Caco-2 (cell line): ENCODE data around the gene ATXN1. TPM values are rescaled to one million over a fixed set of nuclear protein-coding genes. Genes with fewer than 3 reads are reported as not detected.

Experiments
- BruUV-seq: library from RNA; stranded (reverse); fragments of 400-500 nt; replicated peaks from 2 replicates; lab custom pipeline; 2021; lab: Mats Ljungman, UMichigan
- CTCF ChIA-PET: fragments of 300-600 bp; sonication (Branson Sonifier 250); formaldehyde crosslinking; loops from one replicate; lab custom pipeline; 2022; ENCODE audit warnings: antibody characterized with exemption; lab: Charles Lee
- POLR2A ChIA-PET: fragments of 300-600 bp; sonication (Branson Sonifier 250); formaldehyde crosslinking; loops from one replicate; lab custom pipeline; 2022; ENCODE audit warnings: antibody characterized with exemption; lab: Charles Lee
- DNase-seq, 2 experiments: peaks; one replicate each; pipeline versions ENCODE4 v3.0.0 to v3.0.0-alpha.2; 2020 to 2022
- H3K27me3 ChIP-seq: replicated peaks from 2 replicates; pipeline ENCODE4 v1.6.0; 2011; ENCODE audit warnings: low read length; ENCODE audit not compliant: control insufficient read depth, insufficient read depth
- H3K36me3 ChIP-seq: 2 replicates; pipeline ENCODE4 v1.5.1; 2011; ENCODE audit warnings: low read length; ENCODE audit not compliant: control insufficient read depth, insufficient read depth
- H3K4me1 ChIP-seq: fragments of 250-450 bp; sonication (Bioruptor Pico); 2 replicates; pipeline ENCODE4 v1.5.1; 2020; ENCODE audit warnings: mild to moderate bottlenecking
- H3K4me3 ChIP-seq: 2 replicates; pipeline ENCODE4 v1.5.1; 2011; ENCODE audit warnings: low read depth, mild to moderate bottlenecking, control low read depth, low read length
- H3K9me3 ChIP-seq: fragments of 250-450 bp; sonication (Bioruptor Pico); 2 replicates; pipeline ENCODE4 v1.5.1; 2020; ENCODE audit warnings: mild to moderate bottlenecking, moderate library complexity
- H3K27ac Mint-ChIP-seq: one replicate; pipeline ENCODE4 v1.8.0; 2022; ENCODE audit warnings: mixed read lengths; ENCODE audit not compliant: unreplicated experiment
- H3K27me3 Mint-ChIP-seq: one replicate; pipeline ENCODE4 v1.8.0; 2022; ENCODE audit warnings: mixed read lengths; ENCODE audit not compliant: insufficient read depth, unreplicated experiment
- H3K36me3 Mint-ChIP-seq: one replicate; pipeline ENCODE4 v1.8.0; 2022; ENCODE audit warnings: mild to moderate bottlenecking, mixed read lengths; ENCODE audit not compliant: insufficient read depth, unreplicated experiment
- H3K4me1 Mint-ChIP-seq: one replicate; pipeline ENCODE4 v1.8.0; 2022; ENCODE audit warnings: low read depth, mixed read lengths; ENCODE audit not compliant: unreplicated experiment
- H3K4me3 Mint-ChIP-seq: one replicate; pipeline ENCODE4 v1.8.0; 2022; ENCODE audit warnings: mild to moderate bottlenecking, moderate library complexity, mixed read lengths; ENCODE audit not compliant: unreplicated experiment
- H3K9me3 Mint-ChIP-seq: one replicate; pipeline ENCODE4 v1.8.0; 2022; ENCODE audit warnings: mixed read lengths; ENCODE audit not compliant: unreplicated experiment
- CTCF ChIP-seq, 2 experiments: fragments of 200-600 bp in 1 of 2; IDR thresholded peaks; 1 replicate in 1 of 2; 2 replicates in 1 of 2; pipeline versions ENCODE4 v1.5.1 to v1.8.0; 2011 to 2022; ENCODE audit warnings: antibody characterized with exemption in 1 of 2, control low read depth in 1 of 2, inconsistent platforms in 1 of 2, low read depth in 1 of 2, low read length in 1 of 2, mild to moderate bottlenecking in 1 of 2, moderate library complexity in 1 of 2; ENCODE audit not compliant: insufficient read depth in 1 of 2, severe bottlenecking in 1 of 2, unreplicated experiment in 1 of 2
- intact Hi-C: fragments of 100-400 bp; cut with micrococcal nuclease; formaldehyde crosslinking; loops from one replicate; pipeline ENCODE4 v1.10.0; 2022; ENCODE audit not compliant: unreplicated experiment
- total RNA-seq: library from RNA; stranded (reverse); gene quantifications from 2 replicates; pipeline ENCODE4 v1.2.3, GENCODE V29; 2022

The ATXN1 gene
- total RNA-seq, 1 experiment from 2014 or later = 14.2 TPM

GRCh38 chr6:16626650-16627049 is 134.6 kb downstream of the ATXN1 start:
- TF ChIP-seq CTCF (IDR thresholded peaks at IDR 0.05; ENCODE audit: insufficient read depth in 1 of 2, low read depth in 1 of 2, low read length in 1 of 2, severe bottlenecking in 1 of 2, unreplicated experiment in 1 of 2) = no peak
- Mint-ChIP-seq H3K4me3 (no peak overlapping the region), H3K36me3 (no peaks in the 10 kb centered on the region), H3K4me1 (no peaks in the 10 kb centered on the region), H3K9me3 (no peaks in the 10 kb centered on the region), H3K27me3 (no peaks in the 10 kb centered on the region), H3K27ac (no peak overlapping the region)
- ChIA-PET CTCF (no interaction called here), POLR2A (no interaction called here)
- BruUV-seq = no TSS peak
- H3K9me3 ChIP-seq = no peaks in the 10 kb centered on the region
- H3K4me1 ChIP-seq = no peaks in the 10 kb centered on the region
- H3K36me3 ChIP-seq = no peaks in the 10 kb centered on the region
- no peaks in the 10 kb centered on the region for H3K27me3 ChIP-seq
- no peak for DNase-seq
- no peak overlapping the region for H3K4me3 ChIP-seq
- intact Hi-C loops = no loop called here

GRCh38 chr6:16625291-16626265 is 135.7 kb downstream of the ATXN1 start:
- Histone ChIP-seq H3K4me1 (no peaks in the 10 kb centered on the region), H3K9me3 (no peaks in the 10 kb centered on the region), H3K27me3 (no peaks in the 10 kb centered on the region), H3K36me3 (no peaks in the 10 kb centered on the region), H3K4me3 (no peak overlapping the region)
- Mint-ChIP-seq H3K4me1 (no peaks in the 10 kb centered on the region), H3K9me3 (no peaks in the 10 kb centered on the region), H3K4me3 (no peak overlapping the region), H3K27ac (no peak overlapping the region), H3K27me3 (no peaks in the 10 kb centered on the region), H3K36me3 (no peaks in the 10 kb centered on the region)
- TF ChIP-seq CTCF (IDR thresholded peaks at IDR 0.05; ENCODE audit: insufficient read depth in 1 of 2, low read depth in 1 of 2, low read length in 1 of 2, severe bottlenecking in 1 of 2, unreplicated experiment in 1 of 2) = no peak
- CTCF ChIA-PET = no interaction called here
- BruUV-seq = no TSS peak
- POLR2A ChIA-PET = no interaction called here
- no peak for DNase-seq
- intact Hi-C loops = no loop called here

GRCh38 chr6:16624636-16625290 is 136.5 kb downstream of the ATXN1 start:
- ChIA-PET CTCF (no interaction called here), POLR2A (no interaction called here)
- no peaks in the 10 kb centered on the region for H3K9me3 Mint-ChIP-seq
- H3K9me3 ChIP-seq = no peaks in the 10 kb centered on the region
- no peaks in the 10 kb centered on the region for H3K4me1 ChIP-seq
- no peaks in the 10 kb centered on the region for H3K36me3 Mint-ChIP-seq
- H3K4me1 Mint-ChIP-seq = no peaks in the 10 kb centered on the region
- no peak for TF ChIP-seq CTCF (IDR thresholded peaks at IDR 0.05; ENCODE audit: insufficient read depth in 1 of 2, low read depth in 1 of 2, low read length in 1 of 2, severe bottlenecking in 1 of 2, unreplicated experiment in 1 of 2)
- H3K36me3 ChIP-seq = no peaks in the 10 kb centered on the region
- BruUV-seq = no TSS peak
- DNase-seq = no peak
- intact Hi-C loops = no loop called here
- no peak overlapping the region for H3K4me3 Mint-ChIP-seq
- H3K27me3 Mint-ChIP-seq = no peaks in the 10 kb centered on the region
- H3K27ac Mint-ChIP-seq = no peak overlapping the region
- no peaks in the 10 kb centered on the region for H3K27me3 ChIP-seq
- H3K4me3 ChIP-seq = no peak overlapping the region
